Measurements from ENCODE around the gene C1GALT1. TPM values are rescaled to one million over a fixed set of nuclear protein-coding genes. Genes with fewer than 3 reads are reported as not detected.
A peak's percentile ranks its signal among the peaks of the same experiment; 100 is the strongest.

C1GALT1 gene
- polyA plus RNA-seq, 1 donor (not counting 4 experiments of a cell fraction or from before 2014, with no cell fraction given) = 44.3 TPM

GRCh38 chr7:7157177-7157886 is 25.0 kb upstream of the C1GALT1 start:
- Histone ChIP-seq H3K9me3 (ENCODE audit: control insufficient read depth, low read depth, low read length) (no peaks in the 10 kb centered on the region), H3K4me3 (ENCODE audit: control insufficient read depth in 2 of 3, extremely low read depth in 1 of 3, insufficient read depth in 2 of 3, low read depth in 1 of 3, low read length in 3 of 3) (peak overlapping the region; percentile 31 to 46 (median 40)), H3K27me3 (ENCODE audit: control insufficient read depth, extremely low read depth, insufficient read depth, low read length) (no peaks in the 10 kb centered on the region), H3K9ac (ENCODE audit: control insufficient read depth, extremely low read depth, insufficient read depth, low read length) (peak overlapping the region; percentile 34), H3K36me3 (ENCODE audit: control insufficient read depth in 2 of 2, extremely low read depth in 1 of 2, insufficient read depth in 2 of 2, low read length in 2 of 2) (no peaks in the 10 kb centered on the region), H3K4me2 (ENCODE audit: control insufficient read depth, extremely low read depth, insufficient read depth, low read depth, low read length) (peak overlapping the region; percentile 47), H3K79me2 (ENCODE audit: control insufficient read depth, insufficient read depth, low read length) (no peaks in the 10 kb centered on the region), H3K4me1 (ENCODE audit: control insufficient read depth, extremely low read depth, insufficient read depth, low read length) (peaks cover 16% of the 10 kb centered on the region), H3K9me1 (ENCODE audit: control insufficient read depth, extremely low read depth, insufficient read depth, low read length) (no peaks in the 10 kb centered on the region), H4K20me1 (ENCODE audit: control insufficient read depth, extremely low read depth, insufficient read depth, low read length) (no peaks in the 10 kb centered on the region), H2AFZ (ENCODE audit: control insufficient read depth, low read length) (peak overlapping the region; percentile 30), H3K27ac (ENCODE audit: control insufficient read depth, insufficient read depth, low read length) (peak overlapping the region; percentile 49)
- FAIRE-seq = peak; percentile 94
- dilution Hi-C loops (cut with MboI; ENCODE audit: extremely low pct_ligation_motif_present, low sequenced_read_pairs) = no loop called here
- DNase-seq (ENCODE audit: low read depth, low spot score) = no peak
- TF ChIP-seq EZH2 (IDR thresholded peaks at IDR 0.05; ENCODE audit: low read length) = no peak
- TF ChIP-seq CTCF (optimal IDR thresholded peaks at IDR 0.05 in 1 of 3, IDR thresholded peaks at IDR 0.05 in 1 of 3, conservative IDR thresholded peaks at IDR 0.05 in 1 of 3; ENCODE audit: extremely low read depth in 1 of 3, insufficient read depth in 2 of 3, low read length in 3 of 3) = no peak

- Histone ChIP-seq H3K27me3 (ENCODE audit: control insufficient read depth, extremely low read depth, insufficient read depth, low read length) (no peaks in the 10 kb centered on the region), H3K9me1 (ENCODE audit: control insufficient read depth, extremely low read depth, insufficient read depth, low read length) (no peaks in the 10 kb centered on the region), H3K9me3 (ENCODE audit: control insufficient read depth, low read depth, low read length) (no peaks in the 10 kb centered on the region), H2AFZ (ENCODE audit: control insufficient read depth, low read length) (no peak overlapping the region), H3K27ac (ENCODE audit: control insufficient read depth, insufficient read depth, low read length) (peak overlapping the region; percentile 49), H3K36me3 (ENCODE audit: control insufficient read depth in 2 of 2, extremely low read depth in 1 of 2, insufficient read depth in 2 of 2, low read length in 2 of 2) (no peaks in the 10 kb centered on the region), H3K79me2 (ENCODE audit: control insufficient read depth, insufficient read depth, low read length) (no peaks in the 10 kb centered on the region), H3K9ac (ENCODE audit: control insufficient read depth, extremely low read depth, insufficient read depth, low read length) (no peak overlapping the region), H3K4me1 (ENCODE audit: control insufficient read depth, extremely low read depth, insufficient read depth, low read length) (peaks cover 16% of the 10 kb centered on the region), H4K20me1 (ENCODE audit: control insufficient read depth, extremely low read depth, insufficient read depth, low read length) (no peaks in the 10 kb centered on the region), H3K4me3 (ENCODE audit: control insufficient read depth in 2 of 3, extremely low read depth in 1 of 3, insufficient read depth in 2 of 3, low read depth in 1 of 3, low read length in 3 of 3) (peak overlapping the region; percentile 36 to 46 (median 40)), H3K4me2 (ENCODE audit: control insufficient read depth, extremely low read depth, insufficient read depth, low read depth, low read length) (peak overlapping the region; percentile 47)
- FAIRE-seq = peak; percentile 71
- dilution Hi-C loops (cut with MboI; ENCODE audit: extremely low pct_ligation_motif_present, low sequenced_read_pairs) = no loop called here
- no peak for DNase-seq (ENCODE audit: low read depth, low spot score)
- TF ChIP-seq EZH2 (IDR thresholded peaks at IDR 0.05; ENCODE audit: low read length) = no peak
- TF ChIP-seq CTCF (optimal IDR thresholded peaks at IDR 0.05 in 1 of 3, IDR thresholded peaks at IDR 0.05 in 1 of 3, conservative IDR thresholded peaks at IDR 0.05 in 1 of 3; ENCODE audit: extremely low read depth in 1 of 3, insufficient read depth in 2 of 3, low read length in 3 of 3) = no peak
Observed at GRCh38 chr7:7157887-7158271, 24.5 kb upstream of the C1GALT1 start.

Data from keratinocyte (primary cell).